Astrocyte (in vitro differentiated cells and primary cell): ENCODE results near the gene RDH14.

ENCODE experiments used
- CTCF ChIP-seq: IDR thresholded peaks from 2 replicates; pipeline ENCODE4 v1.5.1; 2011; ENCODE audit warnings: low read depth, mild to moderate bottlenecking, inconsistent platforms, low read length, moderate library complexity; ENCODE audit not compliant: insufficient read depth
- EZH2 ChIP-seq: IDR thresholded peaks from 2 replicates; pipeline ENCODE4 v1.6.1; 2012; ENCODE audit warnings: mild to moderate bottlenecking, low read length, inconsistent platforms; ENCODE audit not compliant: insufficient read depth

GRCh38 chr2:18525236-18525635 is 35.2 kb downstream of the RDH14 start:
- TF ChIP-seq CTCF, result no peak
- TF ChIP-seq EZH2, result no peak
